Measurements from ENCODE around the gene KPNA5.

DNA sequence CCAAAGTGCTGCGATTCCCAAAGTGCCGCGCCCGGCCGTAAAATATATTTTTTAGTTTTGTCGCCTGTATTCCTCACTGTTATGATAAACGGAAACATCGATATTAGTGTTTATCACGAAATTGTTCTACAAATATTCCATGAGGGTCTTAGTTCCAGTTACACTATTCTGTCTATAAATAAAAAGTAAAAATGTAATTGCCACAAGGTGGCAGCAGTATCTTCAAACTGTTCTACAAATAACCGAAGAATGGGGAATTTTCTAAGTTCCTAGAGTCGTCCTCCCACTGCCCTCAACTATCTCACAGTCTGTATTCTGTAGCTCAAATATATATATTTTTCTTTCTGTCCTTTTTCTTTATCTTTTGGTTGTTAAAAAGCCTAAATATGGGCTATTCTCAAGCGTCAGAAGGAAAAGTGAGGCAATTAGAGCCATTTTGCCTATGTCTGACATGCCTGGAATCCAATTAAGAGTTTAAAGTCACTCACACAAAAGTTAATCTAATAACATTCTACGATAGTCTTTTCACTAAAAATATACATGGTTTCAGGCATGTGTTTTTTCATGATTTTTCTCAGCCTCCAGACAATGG lies 98.7 kb downstream of the KPNA5 start:
- TF ChIP-seq, protein P1, sequence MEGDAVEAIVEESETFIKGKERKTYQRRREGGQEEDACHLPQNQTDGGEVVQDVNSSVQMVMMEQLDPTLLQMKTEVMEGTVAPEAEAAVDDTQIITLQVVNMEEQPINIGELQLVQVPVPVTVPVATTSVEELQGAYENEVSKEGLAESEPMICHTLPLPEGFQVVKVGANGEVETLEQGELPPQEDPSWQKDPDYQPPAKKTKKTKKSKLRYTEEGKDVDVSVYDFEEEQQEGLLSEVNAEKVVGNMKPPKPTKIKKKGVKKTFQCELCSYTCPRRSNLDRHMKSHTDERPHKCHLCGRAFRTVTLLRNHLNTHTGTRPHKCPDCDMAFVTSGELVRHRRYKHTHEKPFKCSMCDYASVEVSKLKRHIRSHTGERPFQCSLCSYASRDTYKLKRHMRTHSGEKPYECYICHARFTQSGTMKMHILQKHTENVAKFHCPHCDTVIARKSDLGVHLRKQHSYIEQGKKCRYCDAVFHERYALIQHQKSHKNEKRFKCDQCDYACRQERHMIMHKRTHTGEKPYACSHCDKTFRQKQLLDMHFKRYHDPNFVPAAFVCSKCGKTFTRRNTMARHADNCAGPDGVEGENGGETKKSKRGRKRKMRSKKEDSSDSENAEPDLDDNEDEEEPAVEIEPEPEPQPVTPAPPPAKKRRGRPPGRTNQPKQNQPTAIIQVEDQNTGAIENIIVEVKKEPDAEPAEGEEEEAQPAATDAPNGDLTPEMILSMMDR (IDR thresholded peaks at IDR 0.05) = peak in 1 of 2 donors; percentile 9
- TF ChIP-seq POLR2A (IDR thresholded peaks at IDR 0.05) = no peak
- TF ChIP-seq POLR2AphosphoS5 (IDR thresholded peaks at IDR 0.05) = no peak
